GM12801 (cell line): ENCODE measurements around the gene MOXD1.

Experiments
- TF ChIP-seq, protein P1 (sequence below): IDR thresholded peaks from one replicate; pipeline ENCODE4 v1.5.1; 2011; ENCODE audit warnings: control low read depth; ENCODE audit not compliant: insufficient read length; ENCODE audit errors: extremely low read depth

MOXD1 gene

DNA sequence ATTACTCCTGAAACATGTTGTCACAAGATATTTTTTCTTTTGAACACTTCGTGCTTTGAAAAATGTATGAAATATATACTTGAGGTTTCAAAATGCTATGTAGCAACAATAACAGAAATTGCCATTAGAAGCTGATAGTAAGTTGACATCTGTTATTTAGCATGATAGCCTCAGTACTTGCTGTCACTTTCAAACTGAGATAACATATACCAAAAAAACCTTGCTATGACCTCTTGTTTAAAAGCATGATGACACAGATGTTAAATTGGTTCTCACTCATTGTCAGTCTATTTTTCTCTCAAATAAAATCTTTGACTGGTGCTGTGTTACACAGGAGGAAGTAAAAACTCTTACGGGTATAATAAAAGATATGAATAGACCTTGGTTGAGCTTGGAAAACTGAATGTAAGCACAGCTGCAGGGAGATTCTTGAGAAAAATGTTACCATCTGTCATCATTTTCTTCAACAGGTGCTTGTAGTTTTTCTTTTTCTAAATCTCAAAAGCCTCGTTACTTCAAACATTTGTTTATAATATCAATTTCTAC, 18.6 kb downstream of the MOXD1 start:
- TF ChIP-seq, protein P1, sequence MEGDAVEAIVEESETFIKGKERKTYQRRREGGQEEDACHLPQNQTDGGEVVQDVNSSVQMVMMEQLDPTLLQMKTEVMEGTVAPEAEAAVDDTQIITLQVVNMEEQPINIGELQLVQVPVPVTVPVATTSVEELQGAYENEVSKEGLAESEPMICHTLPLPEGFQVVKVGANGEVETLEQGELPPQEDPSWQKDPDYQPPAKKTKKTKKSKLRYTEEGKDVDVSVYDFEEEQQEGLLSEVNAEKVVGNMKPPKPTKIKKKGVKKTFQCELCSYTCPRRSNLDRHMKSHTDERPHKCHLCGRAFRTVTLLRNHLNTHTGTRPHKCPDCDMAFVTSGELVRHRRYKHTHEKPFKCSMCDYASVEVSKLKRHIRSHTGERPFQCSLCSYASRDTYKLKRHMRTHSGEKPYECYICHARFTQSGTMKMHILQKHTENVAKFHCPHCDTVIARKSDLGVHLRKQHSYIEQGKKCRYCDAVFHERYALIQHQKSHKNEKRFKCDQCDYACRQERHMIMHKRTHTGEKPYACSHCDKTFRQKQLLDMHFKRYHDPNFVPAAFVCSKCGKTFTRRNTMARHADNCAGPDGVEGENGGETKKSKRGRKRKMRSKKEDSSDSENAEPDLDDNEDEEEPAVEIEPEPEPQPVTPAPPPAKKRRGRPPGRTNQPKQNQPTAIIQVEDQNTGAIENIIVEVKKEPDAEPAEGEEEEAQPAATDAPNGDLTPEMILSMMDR = no peak

GRCh38 chr6:132381381-132381780, 19.9 kb downstream of the MOXD1 start:
- TF ChIP-seq, protein P1 = no peak

- TF ChIP-seq, protein P1 = no peak
These were observed 20.8 kb downstream of the MOXD1 start for GRCh38 chr6:132380358-132381029.

GRCh38 chr6:132369526-132369925, 31.7 kb downstream of the MOXD1 start:
- TF ChIP-seq, protein P1 = no peak

- TF ChIP-seq, protein P1 = no peak
These were observed 32.3 kb downstream of the MOXD1 start for GRCh38 chr6:132368916-132369481.

GRCh38 chr6:132365281-132365907, 35.9 kb downstream of the MOXD1 start:
- TF ChIP-seq, protein P1 = no peak

DNA sequence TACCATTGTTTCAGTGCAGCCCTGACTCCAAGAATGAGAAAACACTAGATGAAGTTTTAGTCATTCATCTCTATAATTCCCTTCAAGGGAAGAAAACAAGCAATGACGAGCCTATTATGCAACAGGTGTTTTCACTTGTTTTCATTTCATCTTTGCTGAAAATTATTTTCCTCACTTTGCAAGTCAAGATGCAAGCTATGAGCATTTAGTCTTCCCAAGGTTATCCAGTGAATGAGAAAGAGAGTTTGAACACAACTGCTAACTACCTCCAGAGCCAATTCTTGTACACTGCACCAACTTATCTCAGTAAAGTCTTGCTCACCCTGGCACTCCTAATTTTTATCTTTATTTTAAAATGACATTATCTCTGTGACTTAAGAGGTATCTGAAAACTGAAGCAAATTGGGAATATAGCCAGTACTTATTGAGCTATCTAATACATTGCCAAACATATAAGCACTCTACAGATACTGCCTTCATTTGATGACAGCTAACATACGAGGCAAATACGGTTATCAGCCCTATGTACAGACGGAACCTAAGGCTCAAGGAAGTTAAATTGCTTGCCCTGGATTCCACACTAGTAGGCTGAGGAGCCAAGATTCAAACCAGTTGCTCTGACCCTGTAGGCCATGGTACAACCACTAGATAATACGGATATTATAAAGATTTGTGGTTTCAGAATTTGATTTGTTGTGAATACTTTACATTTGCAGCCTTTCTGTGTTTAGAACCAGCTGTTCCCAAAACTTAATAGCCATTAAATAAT, 36.8 kb downstream of the MOXD1 start:
- TF ChIP-seq, protein P1 = no peak
